ENCODE results near the gene SYTL3. TPM values are rescaled to one million over a fixed set of nuclear protein-coding genes. Genes with fewer than 3 reads are reported as not detected.

SYTL3 gene
- total and polyA plus RNA-seq, 2 of the 8 experiments (the other 6 are each of a cell fraction or from before 2014, with no cell fraction given), result 0.27 to 0.99 TPM

DNA sequence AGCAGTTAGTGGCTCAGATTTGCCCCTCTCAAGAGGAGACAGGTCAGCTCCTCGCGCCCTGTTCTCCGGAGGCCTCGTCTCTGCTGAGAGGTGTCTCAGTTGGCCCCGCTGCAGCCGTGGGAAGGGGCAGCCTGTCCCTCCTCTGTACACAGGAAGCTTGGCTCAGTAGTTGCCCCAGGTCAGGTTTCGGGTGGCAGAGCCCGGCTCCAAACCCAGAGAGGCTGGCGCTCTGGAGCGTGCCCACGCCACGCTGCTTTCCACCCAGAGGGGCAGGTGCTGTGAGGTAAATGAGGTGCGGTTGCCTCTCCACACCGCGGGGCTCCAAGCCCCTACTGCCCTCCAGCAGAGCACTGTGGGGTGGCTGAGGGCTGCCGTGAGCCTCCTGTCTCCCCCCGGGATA lies 21.3 kb upstream of the SYTL3 start:
- no peak overlapping the region for H3K4me2 ChIP-seq (ENCODE audit: insufficient read depth in 1 of 2, low read depth in 2 of 2, low read length in 2 of 2)
- H3K27me3 ChIP-seq (replicated peaks in 1 of 4; ENCODE audit: control insufficient read depth in 3 of 4, extremely low read depth in 1 of 4, insufficient read depth in 3 of 4, low read length in 3 of 4), result no peaks in the 10 kb centered on the region
- no peak overlapping the region for H4K8ac ChIP-seq (ENCODE audit: extremely low read depth, insufficient read depth, low read length)
- no peak overlapping the region for H2BK15ac ChIP-seq (ENCODE audit: low read length)
- peaks cover 3 to 12% of the 10 kb centered on the region in 2 experiments for H4K20me1 ChIP-seq (replicated peaks in 1 of 2; ENCODE audit: control insufficient read depth in 1 of 2, insufficient read depth in 2 of 2, low read length in 2 of 2)
- no peak overlapping the region for H3K56ac ChIP-seq (replicated peaks; ENCODE audit: insufficient read length, low read depth, low read length)
- no peak overlapping the region for H4K91ac ChIP-seq (replicated peaks; ENCODE audit: insufficient read length, low read length)
- no peak overlapping the region for H2BK5ac ChIP-seq (ENCODE audit: low read depth, low read length)
- DNase-seq (ENCODE audit: low read depth in 1 of 2, low spot score in 2 of 2), result no peak
- no peak overlapping the region for H3K4me3 ChIP-seq (ENCODE audit: extremely low read depth in 1 of 4, insufficient read depth in 2 of 4, low read depth in 3 of 4, low read length in 4 of 4)
- CTCF ChIA-PET (ENCODE audit: partially characterized antibody), result interaction anchor here (0.6 to 1.9 kb wide), 12 partner anchors 8 to 90 kb away, joined by 3 to 10 read pairs (median 3); no protein-coding TSS in a partner anchor
- no peak for FAIRE-seq
- H2BK120ac ChIP-seq (replicated peaks; ENCODE audit: low read depth, low read length), result no peak overlapping the region
- H3K79me2 ChIP-seq (ENCODE audit: control insufficient read depth in 1 of 2, insufficient read depth in 2 of 2, low read length in 2 of 2), result no peaks in the 10 kb centered on the region
- no peak overlapping the region for H3K4ac ChIP-seq (replicated peaks; ENCODE audit: insufficient read length, low read depth, low read length)
- H3K9me3 ChIP-seq (ENCODE audit: insufficient read depth in 2 of 2, low read depth in 1 of 2, low read length in 1 of 2), result no peaks in the 10 kb centered on the region
- TF ChIP-seq CTBP2 (IDR thresholded peaks at IDR 0.05; ENCODE audit: borderline replicate concordance, insufficient read depth, insufficient read length, low read length), result no peak
- no peak for TF ChIP-seq RBBP5 (IDR thresholded peaks at IDR 0.05; ENCODE audit: borderline replicate concordance, low read depth, low read length)
- TF ChIP-seq NANOG (IDR thresholded peaks at IDR 0.05; ENCODE audit: insufficient read depth, low read depth, low read length, poor library complexity, severe bottlenecking), result no peak
- TF ChIP-seq, protein P1, sequence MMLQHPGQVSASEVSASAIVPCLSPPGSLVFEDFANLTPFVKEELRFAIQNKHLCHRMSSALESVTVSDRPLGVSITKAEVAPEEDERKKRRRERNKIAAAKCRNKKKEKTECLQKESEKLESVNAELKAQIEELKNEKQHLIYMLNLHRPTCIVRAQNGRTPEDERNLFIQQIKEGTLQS (IDR thresholded peaks at IDR 0.05; ENCODE audit: insufficient read depth, low read depth, low read length), result no peak
- no peak for TF ChIP-seq TEAD4 (IDR thresholded peaks at IDR 0.05; ENCODE audit: low read depth, low read length)
- TF ChIP-seq SIX5 (IDR thresholded peaks at IDR 0.05; ENCODE audit: low read depth, low read length), result no peak
- TF ChIP-seq EZH2 (IDR thresholded peaks at IDR 0.05; ENCODE audit: low read depth, low read length, severe bottlenecking), result no peak
- no peak for TF ChIP-seq POLR2AphosphoS5 (IDR thresholded peaks at IDR 0.05; ENCODE audit: low read depth, low read length)
- no peak for TF ChIP-seq PHF8 (conservative IDR thresholded peaks at IDR 0.05; ENCODE audit: low read depth, low read length)
- TF ChIP-seq KDM1A (IDR thresholded peaks at IDR 0.05; ENCODE audit: borderline replicate concordance, low read length), result no peak
- POLR2A ChIA-PET (ENCODE audit: partially characterized antibody), result interaction anchor here (1.4 to 2.2 kb wide), 2 partner anchors 16 kb away, joined by 6 to 13 read pairs; partner anchors contain the start of gene DYNLT1
- H4K5ac ChIP-seq (ENCODE audit: insufficient read length, low read depth, low read length), result no peak overlapping the region
- H3K9ac ChIP-seq (replicated peaks in 1 of 4; ENCODE audit: extremely low read depth in 1 of 4, low read depth in 3 of 4, low read length in 3 of 4), result no peak overlapping the region
- H3K23me2 ChIP-seq (ENCODE audit: low read depth, low read length), result peaks cover 6% of the 10 kb centered on the region; the same call in 1 of the 2 replicates
- H3K14ac ChIP-seq (ENCODE audit: insufficient read length), result no peak overlapping the region
- no peak overlapping the region for H2BK12ac ChIP-seq (ENCODE audit: low read depth, low read length)
- H3K36me3 ChIP-seq (ENCODE audit: control insufficient read depth in 2 of 4, insufficient read depth in 4 of 4, low read length in 3 of 4), result peaks cover 2 to 43% (median 26%) of the 10 kb centered on the region in 4 experiments; a peak in 7 of 8 replicates
- WGBS, 2 experiments (ENCODE audit: extremely low coverage in 1 of 2, insufficient coverage in 1 of 2, insufficient read length in 1 of 2, insufficient replicate concordance in 2 of 2, low coverage in 1 of 2, low lambda C conversion rate in 2 of 2, missing lambda C conversion rate in 1 of 2), result 92% methylated on average over 16 of the region's 17 CpGs; no CpG with 5 or more reads in 1 of the 2 experiments
- no peak overlapping the region for H2BK20ac ChIP-seq (ENCODE audit: low read length)
- peaks cover 0 to 7% (median 0%) of the 10 kb centered on the region in 4 experiments; a peak in 3 of 7 replicates for H3K4me1 ChIP-seq (replicated peaks in 1 of 4; ENCODE audit: control insufficient read depth in 3 of 4, insufficient read depth in 4 of 4, low read length in 3 of 4)
- H3K27ac ChIP-seq (ENCODE audit: low read depth, low read length), result no peak overlapping the region
- no peak overlapping the region for H2AFZ ChIP-seq (ENCODE audit: low read length)
- H2AK5ac ChIP-seq (ENCODE audit: low read depth, low read length), result no peak overlapping the region
- no peak overlapping the region for H3K23ac ChIP-seq (ENCODE audit: insufficient read length)
- peaks cover 2% of the 10 kb centered on the region for H3K79me1 ChIP-seq (ENCODE audit: low read depth, low read length)
- no peak overlapping the region for H3K18ac ChIP-seq (ENCODE audit: extremely low read depth, low read length)
